GM12878 (cell line): ENCODE data around the gene DNTTIP2. TPM values are rescaled to one million over a fixed set of nuclear protein-coding genes. Genes with fewer than 3 reads are reported as not detected.

Experiments
- ATAC-seq: fragments of 200-7000 bp; cut with Tn5 transposase; 3 replicates; pipeline ENCODE4 v1.9.1; 2020; ENCODE audit warnings: mild to moderate bottlenecking, moderate library complexity
- BruUV-seq: library from RNA; stranded (reverse); fragments of 400-500 nt; replicated peaks from 2 replicates; lab custom pipeline; 2021; lab: Mats Ljungman, UMichigan
- CTCF ChIA-PET: fragments of 300-600 bp; sonication (Branson Sonifier 250); formaldehyde crosslinking; extraction: SDS; loops from one replicate; lab custom pipeline; 2021; ENCODE audit warnings: inconsistent platforms; lab: Yijun Ruan, JAX
- POLR2A ChIA-PET: fragments of 350-600 bp; formaldehyde crosslinking; extraction: SDS; loops from one replicate; lab custom pipeline; 2021; ENCODE audit warnings: inconsistent platforms; lab: Charles Lee
- RAD21 ChIA-PET: fragments of 300-600 bp; sonication (Branson Sonifier 250); formaldehyde crosslinking; loops from one replicate; lab custom pipeline; 2023; ENCODE audit warnings: antibody characterized with exemption; ENCODE audit not compliant: unreplicated experiment; lab: Charles Lee
- SMC1A ChIA-PET: fragments of 300-600 bp; sonication (Branson Sonifier 250); formaldehyde crosslinking; loops from one replicate; lab custom pipeline; 2023; ENCODE audit not compliant: unreplicated experiment, uncharacterized antibody; lab: Charles Lee
- DNase-seq: peaks from one replicate; pipeline ENCODE4 v3.0.0-alpha.2; 2011; ENCODE audit warnings: low read depth, low spot score
- FAIRE-seq: peaks from 3 replicates; lab custom pipeline; 2011; peaks lifted over from hg19 to GRCh38; lab: Jason Lieb, UNC
- H2AFZ ChIP-seq: 2 replicates; pipeline ENCODE4 v1.6.0; 2011; ENCODE audit warnings: low read depth, low read length, control low read depth; ENCODE audit not compliant: control insufficient read depth
- H3K27ac ChIP-seq: 2 replicates; pipeline ENCODE4 v1.5.1; 2011; ENCODE audit warnings: control low read depth; ENCODE audit not compliant: control insufficient read depth, insufficient read depth
- H3K27me3 ChIP-seq, 2 experiments: replicated peaks in 1 of 2; 2 replicates each; pipeline versions ENCODE4 v1.6.0 to v1.6.1; 2011; ENCODE audit warnings: low read length in 1 of 2; ENCODE audit not compliant: control insufficient read depth in 2 of 2, insufficient read depth in 2 of 2
- H3K36me3 ChIP-seq, 2 experiments: 2 replicates each; pipeline ENCODE4 v1.5.1; 2011; ENCODE audit warnings: low read length in 1 of 2; ENCODE audit not compliant: control insufficient read depth in 2 of 2, insufficient read depth in 2 of 2
- H3K4me1 ChIP-seq: 2 replicates; pipeline ENCODE4 v1.6.1; 2011; ENCODE audit warnings: mild to moderate bottlenecking, low read length, moderate library complexity, mixed read lengths; ENCODE audit not compliant: control insufficient read depth, insufficient read depth
- H3K4me2 ChIP-seq: 2 replicates; pipeline ENCODE4 v1.6.0; 2011; ENCODE audit warnings: control low read depth; ENCODE audit not compliant: control insufficient read depth, insufficient read depth
- H3K4me3 ChIP-seq: fragments of 200-600 bp; sonication (generic); 2 replicates; pipeline ENCODE4 v1.5.1; 2016
- H3K79me2 ChIP-seq: 2 replicates; pipeline ENCODE4 v1.6.0; 2011; ENCODE audit warnings: low read length; ENCODE audit not compliant: control insufficient read depth, insufficient read depth
- H3K9ac ChIP-seq: 2 replicates; pipeline ENCODE4 v1.8.0; 2011; ENCODE audit warnings: low read length, control low read depth, mixed read lengths; ENCODE audit not compliant: control insufficient read depth, insufficient read depth
- H3K9me3 ChIP-seq: replicated peaks from 3 replicates; pipeline ENCODE4 v1.5.1; 2011; ENCODE audit warnings: mild to moderate bottlenecking, low read length; ENCODE audit not compliant: control insufficient read depth, insufficient read depth
- H4K20me1 ChIP-seq: 2 replicates; pipeline ENCODE4 v1.6.0; 2011; ENCODE audit not compliant: control insufficient read depth, insufficient read depth
- ATF7 ChIP-seq: fragments of 450-650 bp; IDR thresholded peaks from 2 replicates; pipeline ENCODE4 v1.6.1; 2016; ENCODE audit warnings: low read depth, mild to moderate bottlenecking
- MAX ChIP-seq: IDR thresholded peaks from 2 replicates; pipeline ENCODE4 v1.6.1; 2012; ENCODE audit warnings: low read depth, low read length, improper control_type of control experiment
- NR2C1 ChIP-seq: fragments of 450-650 bp; IDR thresholded peaks from 2 replicates; pipeline ENCODE4 v1.6.1; 2017; ENCODE audit warnings: antibody characterized with exemption, mild to moderate bottlenecking, moderate library complexity
- POLR2AphosphoS5 ChIP-seq: IDR thresholded peaks from 2 replicates; pipeline ENCODE4 v1.6.1; 2011; ENCODE audit warnings: mild to moderate bottlenecking, low read length, inconsistent platforms
- RCOR1 ChIP-seq: conservative IDR thresholded peaks from 2 replicates; pipeline ENCODE4 v1.6.1; 2012; ENCODE audit warnings: low read depth, low read length, improper control_type of control experiment
- SIX5 ChIP-seq: IDR thresholded peaks from 2 replicates; pipeline ENCODE4 v1.6.1; 2011; ENCODE audit warnings: mild to moderate bottlenecking, low read depth, low read length, moderate library complexity; ENCODE audit not compliant: severe bottlenecking
- SRF ChIP-seq, 2 experiments: IDR thresholded peaks; 2 replicates each; pipeline ENCODE4 v1.6.1; 2011; ENCODE audit warnings: low read depth in 2 of 2, low read length in 2 of 2, mild to moderate bottlenecking in 1 of 2, moderate library complexity in 1 of 2
- TAF1 ChIP-seq: IDR thresholded peaks from 2 replicates; pipeline ENCODE4 v1.6.1; 2011; ENCODE audit warnings: mild to moderate bottlenecking, low read depth, low read length, borderline replicate concordance
- WGBS: methylation state at CpG from one replicate; pipeline ENCODE4 v1.1.6; 2016; ENCODE audit warnings: low lambda C conversion rate; ENCODE audit not compliant: insufficient replicate concordance, insufficient coverage; ENCODE audit errors: missing lambda C conversion rate; 5-methylcytosine and 5-hydroxymethylcytosine counted together
- in situ Hi-C: fragments of 300-500 bp; cut with MboI; formaldehyde crosslinking; loops from 9 replicates; pipeline ENCODE4 v1.14.3; 2018; ENCODE audit warnings: mixed read lengths
- intact Hi-C: fragments of 100-400 bp; cut with micrococcal nuclease; formaldehyde crosslinking; loops from one replicate; pipeline ENCODE4 v1.14.2; 2022; ENCODE audit not compliant: unreplicated experiment
- polyA plus RNA-seq, 11 experiments: library from polyadenylated mRNA; depleted of rRNA in 4 of 11; unstranded in 6 of 11; stranded (reverse) in 5 of 11; fragments of >200 nt; fragmentation: Nextera tagmentation in 4 of 11; fragmentation: Illumina TruSeq in 1 of 11; extraction: Ambion mirVana in 4 of 11; extraction: Trizol in 1 of 11; gene quantifications; 1 replicate in 1 of 11; 2 replicates in 10 of 11; pipeline versions ENCODE4 v1.2.1 to v1.2.3, GENCODE V29; 2011 to 2016; ENCODE audit warnings: inconsistent platforms in 2 of 11, missing spikeins in 2 of 11, low read depth in 1 of 11
- total RNA-seq, 4 experiments: library from RNA; depleted of rRNA in 3 of 4; stranded (reverse); fragments of >200 nt in 3 of 4; fragmentation: Illumina TruSeq in 1 of 4; extraction: Trizol in 1 of 4; gene quantifications; 2 replicates each; pipeline versions ENCODE4 v1.2.1 to v1.2.3, GENCODE V29; 2013 to 2021
- TF ChIP-seq, protein P1 (sequence below): fragments of 450-650 bp; IDR thresholded peaks from 2 replicates; pipeline ENCODE4 v1.6.1; 2016; ENCODE audit warnings: mild to moderate bottlenecking
- TF ChIP-seq, protein P2 (sequence below), 3 experiments: IDR thresholded peaks in 2 of 3; conservative IDR thresholded peaks in 1 of 3; 2 replicates each; pipeline ENCODE4 v1.5.1; 2011; ENCODE audit warnings: low read depth in 3 of 3, low read length in 3 of 3, mild to moderate bottlenecking in 3 of 3, control low read depth in 2 of 3, moderate library complexity in 2 of 3, inconsistent platforms in 1 of 3, mixed read lengths in 1 of 3; ENCODE audit not compliant: control insufficient read depth in 2 of 3, insufficient read depth in 1 of 3; ENCODE audit errors: extremely low read depth in 1 of 3
- TF ChIP-seq, protein P3 (sequence below): IDR thresholded peaks from 2 replicates; pipeline ENCODE4 v1.6.1; 2011; ENCODE audit warnings: borderline replicate concordance, low read depth, mild to moderate bottlenecking, moderate library complexity, mixed read lengths, low read length; ENCODE audit not compliant: insufficient read depth; ENCODE audit errors: extremely low read length
- TF ChIP-seq, protein P4 (sequence below): IDR thresholded peaks from 2 replicates; pipeline ENCODE4 v1.6.1; 2012; ENCODE audit warnings: improper control_type of control experiment, low read depth, low read length; ENCODE audit not compliant: insufficient replicate concordance

DNTTIP2 gene
- total and polyA plus RNA-seq, 10 of the 15 experiments (the other 5 are each of a cell fraction or from before 2014, with no cell fraction given), result 34.3 to 99.2 (median 74.9) TPM

DNA sequence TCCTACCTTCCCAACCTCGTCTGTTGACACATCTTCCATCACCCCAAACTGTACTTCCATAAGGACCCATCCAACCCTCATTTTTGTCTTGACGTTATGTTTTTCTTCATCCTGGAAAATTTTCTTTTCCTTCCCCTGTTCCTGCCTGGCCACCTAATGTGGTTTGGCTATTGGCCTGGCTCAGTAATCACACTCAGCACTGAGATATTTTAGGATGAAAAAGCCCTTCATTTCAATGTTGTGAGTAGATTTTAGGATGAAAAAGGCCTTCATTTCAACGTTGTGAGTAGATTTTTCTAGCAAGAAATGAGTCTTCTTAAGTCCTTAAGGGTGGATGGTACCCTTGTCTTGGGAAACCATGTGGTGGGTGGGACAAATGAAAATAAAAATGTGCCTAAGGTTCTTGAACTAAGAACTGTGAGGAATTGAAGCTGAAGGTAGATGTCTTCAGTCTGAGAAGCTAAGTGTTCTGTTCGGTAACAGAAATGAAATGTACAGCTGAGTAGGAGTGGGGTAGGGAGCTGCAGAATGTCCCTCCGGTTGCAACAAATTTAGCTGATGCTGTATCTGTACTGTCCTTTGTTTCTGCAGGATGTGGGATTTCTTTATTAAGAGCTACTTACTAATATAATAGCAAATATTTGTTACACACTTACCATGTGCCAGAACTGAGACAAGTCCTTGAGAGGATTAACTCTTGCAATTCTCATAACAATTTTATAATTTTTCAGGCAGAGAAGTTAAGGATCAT lies 36.1 kb downstream of the DNTTIP2 start:
- DNase-seq, result no peak
- intact Hi-C loops (no loop called here), in situ Hi-C loops (loop anchor here (5.0 to 25.0 kb wide), 3 partner anchors 216 to 538 kb away; partner anchors contain the start of gene FNBP1L)
- Histone ChIP-seq H3K9me3 (no peaks in the 10 kb centered on the region), H2AFZ (no peak overlapping the region), H3K79me2 (no peaks in the 10 kb centered on the region), H3K9ac (no peak overlapping the region), H3K27ac (no peak overlapping the region), H3K27me3 (no peaks in the 10 kb centered on the region), H4K20me1 (no peaks in the 10 kb centered on the region), H3K4me2 (no peak overlapping the region), H3K4me1 (peaks cover 6% of the 10 kb centered on the region), H3K36me3 (no peaks in the 10 kb centered on the region), H3K4me3 (no peak overlapping the region)
- BruUV-seq, result no TSS peak
- ChIA-PET RAD21 (interaction anchor here (1.5 to 6.9 kb wide), 7 partner anchors 24 to 539 kb away, joined by 4 to 114 read pairs (median 9); no protein-coding TSS in a partner anchor), CTCF (interaction anchor here (0.6 to 10.6 kb wide), 15 partner anchors 9 to 875 kb away, joined by 3 to 156 read pairs (median 4); no protein-coding TSS in a partner anchor), SMC1A (interaction anchor here (0.7 to 5.0 kb wide), 10 partner anchors 9 to 829 kb away, joined by 3 to 90 read pairs (median 6); no protein-coding TSS in a partner anchor), POLR2A (no interaction called here)
- TF ChIP-seq ATF7 (no peak), POLR2AphosphoS5 (no peak), NR2C1 (no peak), TAF1 (no peak), SIX5 (no peak), MAX (no peak), SRF (IDR thresholded peaks at IDR 0.05; ENCODE audit: low read depth in 2 of 2, low read length in 2 of 2) (no peak), RCOR1 (no peak)
- TF ChIP-seq, protein P1, sequence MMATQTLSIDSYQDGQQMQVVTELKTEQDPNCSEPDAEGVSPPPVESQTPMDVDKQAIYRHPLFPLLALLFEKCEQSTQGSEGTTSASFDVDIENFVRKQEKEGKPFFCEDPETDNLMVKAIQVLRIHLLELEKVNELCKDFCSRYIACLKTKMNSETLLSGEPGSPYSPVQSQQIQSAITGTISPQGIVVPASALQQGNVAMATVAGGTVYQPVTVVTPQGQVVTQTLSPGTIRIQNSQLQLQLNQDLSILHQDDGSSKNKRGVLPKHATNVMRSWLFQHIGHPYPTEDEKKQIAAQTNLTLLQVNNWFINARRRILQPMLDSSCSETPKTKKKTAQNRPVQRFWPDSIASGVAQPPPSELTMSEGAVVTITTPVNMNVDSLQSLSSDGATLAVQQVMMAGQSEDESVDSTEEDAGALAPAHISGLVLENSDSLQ, result no peak
- TF ChIP-seq, protein P2, sequence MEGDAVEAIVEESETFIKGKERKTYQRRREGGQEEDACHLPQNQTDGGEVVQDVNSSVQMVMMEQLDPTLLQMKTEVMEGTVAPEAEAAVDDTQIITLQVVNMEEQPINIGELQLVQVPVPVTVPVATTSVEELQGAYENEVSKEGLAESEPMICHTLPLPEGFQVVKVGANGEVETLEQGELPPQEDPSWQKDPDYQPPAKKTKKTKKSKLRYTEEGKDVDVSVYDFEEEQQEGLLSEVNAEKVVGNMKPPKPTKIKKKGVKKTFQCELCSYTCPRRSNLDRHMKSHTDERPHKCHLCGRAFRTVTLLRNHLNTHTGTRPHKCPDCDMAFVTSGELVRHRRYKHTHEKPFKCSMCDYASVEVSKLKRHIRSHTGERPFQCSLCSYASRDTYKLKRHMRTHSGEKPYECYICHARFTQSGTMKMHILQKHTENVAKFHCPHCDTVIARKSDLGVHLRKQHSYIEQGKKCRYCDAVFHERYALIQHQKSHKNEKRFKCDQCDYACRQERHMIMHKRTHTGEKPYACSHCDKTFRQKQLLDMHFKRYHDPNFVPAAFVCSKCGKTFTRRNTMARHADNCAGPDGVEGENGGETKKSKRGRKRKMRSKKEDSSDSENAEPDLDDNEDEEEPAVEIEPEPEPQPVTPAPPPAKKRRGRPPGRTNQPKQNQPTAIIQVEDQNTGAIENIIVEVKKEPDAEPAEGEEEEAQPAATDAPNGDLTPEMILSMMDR (IDR thresholded peaks at IDR 0.05 in 2 of 3, conservative IDR thresholded peaks at IDR 0.05 in 1 of 3; ENCODE audit: control insufficient read depth in 2 of 3, extremely low read depth in 1 of 3, insufficient read depth in 1 of 3, low read depth in 3 of 3, low read length in 3 of 3), result no peak
- TF ChIP-seq, protein P3, sequence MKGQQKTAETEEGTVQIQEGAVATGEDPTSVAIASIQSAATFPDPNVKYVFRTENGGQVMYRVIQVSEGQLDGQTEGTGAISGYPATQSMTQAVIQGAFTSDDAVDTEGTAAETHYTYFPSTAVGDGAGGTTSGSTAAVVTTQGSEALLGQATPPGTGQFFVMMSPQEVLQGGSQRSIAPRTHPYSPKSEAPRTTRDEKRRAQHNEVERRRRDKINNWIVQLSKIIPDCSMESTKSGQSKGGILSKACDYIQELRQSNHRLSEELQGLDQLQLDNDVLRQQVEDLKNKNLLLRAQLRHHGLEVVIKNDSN, result no peak
- TF ChIP-seq, protein P4, sequence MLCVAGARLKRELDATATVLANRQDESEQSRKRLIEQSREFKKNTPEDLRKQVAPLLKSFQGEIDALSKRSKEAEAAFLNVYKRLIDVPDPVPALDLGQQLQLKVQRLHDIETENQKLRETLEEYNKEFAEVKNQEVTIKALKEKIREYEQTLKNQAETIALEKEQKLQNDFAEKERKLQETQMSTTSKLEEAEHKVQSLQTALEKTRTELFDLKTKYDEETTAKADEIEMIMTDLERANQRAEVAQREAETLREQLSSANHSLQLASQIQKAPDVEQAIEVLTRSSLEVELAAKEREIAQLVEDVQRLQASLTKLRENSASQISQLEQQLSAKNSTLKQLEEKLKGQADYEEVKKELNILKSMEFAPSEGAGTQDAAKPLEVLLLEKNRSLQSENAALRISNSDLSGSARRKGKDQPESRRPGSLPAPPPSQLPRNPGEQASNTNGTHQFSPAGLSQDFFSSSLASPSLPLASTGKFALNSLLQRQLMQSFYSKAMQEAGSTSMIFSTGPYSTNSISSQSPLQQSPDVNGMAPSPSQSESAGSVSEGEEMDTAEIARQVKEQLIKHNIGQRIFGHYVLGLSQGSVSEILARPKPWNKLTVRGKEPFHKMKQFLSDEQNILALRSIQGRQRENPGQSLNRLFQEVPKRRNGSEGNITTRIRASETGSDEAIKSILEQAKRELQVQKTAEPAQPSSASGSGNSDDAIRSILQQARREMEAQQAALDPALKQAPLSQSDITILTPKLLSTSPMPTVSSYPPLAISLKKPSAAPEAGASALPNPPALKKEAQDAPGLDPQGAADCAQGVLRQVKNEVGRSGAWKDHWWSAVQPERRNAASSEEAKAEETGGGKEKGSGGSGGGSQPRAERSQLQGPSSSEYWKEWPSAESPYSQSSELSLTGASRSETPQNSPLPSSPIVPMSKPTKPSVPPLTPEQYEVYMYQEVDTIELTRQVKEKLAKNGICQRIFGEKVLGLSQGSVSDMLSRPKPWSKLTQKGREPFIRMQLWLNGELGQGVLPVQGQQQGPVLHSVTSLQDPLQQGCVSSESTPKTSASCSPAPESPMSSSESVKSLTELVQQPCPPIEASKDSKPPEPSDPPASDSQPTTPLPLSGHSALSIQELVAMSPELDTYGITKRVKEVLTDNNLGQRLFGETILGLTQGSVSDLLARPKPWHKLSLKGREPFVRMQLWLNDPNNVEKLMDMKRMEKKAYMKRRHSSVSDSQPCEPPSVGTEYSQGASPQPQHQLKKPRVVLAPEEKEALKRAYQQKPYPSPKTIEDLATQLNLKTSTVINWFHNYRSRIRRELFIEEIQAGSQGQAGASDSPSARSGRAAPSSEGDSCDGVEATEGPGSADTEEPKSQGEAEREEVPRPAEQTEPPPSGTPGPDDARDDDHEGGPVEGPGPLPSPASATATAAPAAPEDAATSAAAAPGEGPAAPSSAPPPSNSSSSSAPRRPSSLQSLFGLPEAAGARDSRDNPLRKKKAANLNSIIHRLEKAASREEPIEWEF, result no peak
- no peak for FAIRE-seq
- no peak for ATAC-seq
- WGBS, result 66% methylated on average over 5 of the region's 5 CpGs
